A673 (cell line): ENCODE measurements around the gene ACACA. TPM values are rescaled to one million over a fixed set of nuclear protein-coding genes. Genes with fewer than 3 reads are reported as not detected.

Experiments used
- BruUV-seq: library from RNA; stranded (reverse); fragments of 400-500 nt; replicated peaks from 2 replicates; lab custom pipeline; 2021; lab: Mats Ljungman, UMichigan
- CTCF ChIA-PET: fragments of 300-600 bp; sonication (Branson Sonifier 250); formaldehyde crosslinking; loops from one replicate; lab custom pipeline; 2022; ENCODE audit warnings: antibody characterized with exemption; lab: Charles Lee
- POLR2A ChIA-PET: fragments of 300-600 bp; sonication (Branson Sonifier 250); formaldehyde crosslinking; loops from one replicate; lab custom pipeline; 2022; ENCODE audit warnings: antibody characterized with exemption; ENCODE audit not compliant: low non-redundant PET; lab: Charles Lee
- DNase-seq: peaks from one replicate; pipeline ENCODE4 v3.0.0-alpha.2; 2015; ENCODE audit warnings: low spot score
- H3K27ac ChIP-seq: fragments of 200-600 bp; sonication (generic); 2 replicates; pipeline ENCODE4 v1.5.1; 2016; ENCODE audit warnings: mixed run types, low read depth, mild to moderate bottlenecking, mixed read lengths, antibody characterized with exemption, low read length; ENCODE audit not compliant: poor library complexity, severe bottlenecking
- H3K27me3 ChIP-seq: fragments of 200-600 bp; sonication (generic); replicated peaks from 2 replicates; pipeline ENCODE4 v1.6.1; 2017; ENCODE audit warnings: mixed run types, low read depth, mild to moderate bottlenecking, mixed read lengths, antibody characterized with exemption, low read length; ENCODE audit not compliant: insufficient read depth, poor library complexity
- H3K36me3 ChIP-seq: fragments of 200-600 bp; sonication (generic); 2 replicates; pipeline ENCODE4 v1.6.1; 2016; ENCODE audit warnings: mixed run types, mild to moderate bottlenecking, mixed read lengths, antibody characterized with exemption, low read length; ENCODE audit not compliant: insufficient read depth, poor library complexity, severe bottlenecking
- H3K4me1 ChIP-seq: fragments of 200-600 bp; sonication (generic); 2 replicates; pipeline ENCODE4 v1.6.1; 2017; ENCODE audit warnings: mixed run types, mild to moderate bottlenecking, mixed read lengths, antibody characterized with exemption, low read length; ENCODE audit not compliant: insufficient read depth, poor library complexity, severe bottlenecking
- H3K4me3 ChIP-seq: fragments of 200-600 bp; sonication (generic); 2 replicates; pipeline ENCODE4 v1.5.1; 2016; ENCODE audit warnings: low read depth, mixed run types, mild to moderate bottlenecking, mixed read lengths, low read length; ENCODE audit not compliant: poor library complexity, severe bottlenecking
- H3K9me3 ChIP-seq: fragments of 200-600 bp; sonication (generic); 2 replicates; pipeline ENCODE4 v1.6.1; 2016; ENCODE audit warnings: mixed run types, low read depth, mild to moderate bottlenecking, mixed read lengths, antibody characterized with exemption, low read length; ENCODE audit not compliant: poor library complexity, severe bottlenecking
- EZH2 ChIP-seq: fragments of 200-600 bp; sonication (generic); IDR thresholded peaks from 2 replicates; pipeline ENCODE4 v1.6.1; 2017; ENCODE audit warnings: borderline replicate concordance, low read depth, mild to moderate bottlenecking, mixed read lengths, antibody characterized with exemption, low read length; ENCODE audit not compliant: poor library complexity, severe bottlenecking
- intact Hi-C: fragments of 100-400 bp; cut with micrococcal nuclease; formaldehyde crosslinking; loops from one replicate; pipeline ENCODE4 v1.10.0; 2022; ENCODE audit not compliant: unreplicated experiment
- total RNA-seq: library from RNA; stranded (reverse); gene quantifications from 2 replicates; pipeline ENCODE4 v1.2.3, GENCODE V29; 2021
- TF ChIP-seq, protein P1 (sequence below): fragments of 300-800, 200-600 bp; sonication (generic); conservative IDR thresholded peaks from 2 replicates; pipeline ENCODE4 v1.5.1; 2017; ENCODE audit warnings: low read depth, mild to moderate bottlenecking, antibody characterized with exemption, low read length, moderate library complexity, mixed read lengths

The ACACA gene
- total RNA-seq, 1 experiment from 2014 or later: 68.3 TPM

DNA sequence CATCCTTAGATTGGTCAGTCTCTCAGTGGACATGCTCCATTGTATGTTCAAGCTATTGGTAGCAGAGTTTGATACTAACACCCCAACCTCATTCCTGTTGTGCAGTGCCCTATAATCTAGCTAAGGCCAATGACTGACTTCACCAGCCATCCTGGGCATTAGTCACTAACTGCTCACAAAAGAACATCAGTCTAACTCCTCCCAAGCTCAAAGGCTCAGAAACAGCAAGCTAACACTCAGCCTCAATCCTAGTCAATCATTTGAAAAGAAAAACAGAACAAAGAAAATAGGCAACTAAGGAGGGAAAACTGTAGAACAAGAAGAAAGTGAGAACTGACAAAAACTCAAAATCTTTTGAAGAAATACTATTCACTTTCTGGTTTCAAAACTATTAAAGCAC lies 229.9 kb downstream of the ACACA start:
- no peaks in the 10 kb centered on the region for H3K36me3 ChIP-seq
- H3K4me3 ChIP-seq: no peak overlapping the region
- no peak overlapping the region for H3K27ac ChIP-seq
- no peaks in the 10 kb centered on the region for H3K27me3 ChIP-seq
- BruUV-seq: no TSS peak
- POLR2A ChIA-PET: no interaction called here
- intact Hi-C loops: no loop called here
- H3K4me1 ChIP-seq: no peaks in the 10 kb centered on the region
- no peaks in the 10 kb centered on the region for H3K9me3 ChIP-seq
- no peak for DNase-seq
- CTCF ChIA-PET: no interaction called here
- TF ChIP-seq, protein P1, sequence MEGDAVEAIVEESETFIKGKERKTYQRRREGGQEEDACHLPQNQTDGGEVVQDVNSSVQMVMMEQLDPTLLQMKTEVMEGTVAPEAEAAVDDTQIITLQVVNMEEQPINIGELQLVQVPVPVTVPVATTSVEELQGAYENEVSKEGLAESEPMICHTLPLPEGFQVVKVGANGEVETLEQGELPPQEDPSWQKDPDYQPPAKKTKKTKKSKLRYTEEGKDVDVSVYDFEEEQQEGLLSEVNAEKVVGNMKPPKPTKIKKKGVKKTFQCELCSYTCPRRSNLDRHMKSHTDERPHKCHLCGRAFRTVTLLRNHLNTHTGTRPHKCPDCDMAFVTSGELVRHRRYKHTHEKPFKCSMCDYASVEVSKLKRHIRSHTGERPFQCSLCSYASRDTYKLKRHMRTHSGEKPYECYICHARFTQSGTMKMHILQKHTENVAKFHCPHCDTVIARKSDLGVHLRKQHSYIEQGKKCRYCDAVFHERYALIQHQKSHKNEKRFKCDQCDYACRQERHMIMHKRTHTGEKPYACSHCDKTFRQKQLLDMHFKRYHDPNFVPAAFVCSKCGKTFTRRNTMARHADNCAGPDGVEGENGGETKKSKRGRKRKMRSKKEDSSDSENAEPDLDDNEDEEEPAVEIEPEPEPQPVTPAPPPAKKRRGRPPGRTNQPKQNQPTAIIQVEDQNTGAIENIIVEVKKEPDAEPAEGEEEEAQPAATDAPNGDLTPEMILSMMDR: no peak
- no peak for TF ChIP-seq EZH2

DNA sequence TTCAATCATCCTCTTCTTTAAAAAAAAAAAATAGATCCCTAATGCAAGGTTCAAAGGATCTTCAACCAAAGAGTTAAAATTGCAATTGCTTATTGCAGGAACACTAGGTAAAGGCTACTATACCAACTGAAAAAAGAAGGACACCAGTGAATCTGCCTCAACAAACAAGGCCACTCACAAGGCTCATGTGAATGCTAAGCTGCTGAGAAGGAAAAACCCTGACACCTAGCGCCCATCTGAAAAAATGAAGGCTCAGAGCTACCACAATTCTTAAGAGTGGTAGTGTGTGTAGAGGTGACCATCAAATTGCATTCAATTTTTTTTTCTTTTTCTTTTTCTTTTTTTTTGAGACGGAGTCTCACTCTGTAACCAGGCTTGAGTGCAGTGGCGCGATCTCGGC lies 232.4 kb downstream of the ACACA start:
- no peaks in the 10 kb centered on the region for H3K27me3 ChIP-seq
- BruUV-seq: no TSS peak
- no peaks in the 10 kb centered on the region for H3K36me3 ChIP-seq
- TF ChIP-seq, protein P1: no peak
- no peak for TF ChIP-seq EZH2
- no peak overlapping the region for H3K4me3 ChIP-seq
- H3K9me3 ChIP-seq: no peaks in the 10 kb centered on the region
- no peaks in the 10 kb centered on the region for H3K4me1 ChIP-seq
- ChIA-PET POLR2A (no interaction called here), CTCF (no interaction called here)
- intact Hi-C loops: no loop called here
- H3K27ac ChIP-seq: no peak overlapping the region
- DNase-seq: no peak

DNA sequence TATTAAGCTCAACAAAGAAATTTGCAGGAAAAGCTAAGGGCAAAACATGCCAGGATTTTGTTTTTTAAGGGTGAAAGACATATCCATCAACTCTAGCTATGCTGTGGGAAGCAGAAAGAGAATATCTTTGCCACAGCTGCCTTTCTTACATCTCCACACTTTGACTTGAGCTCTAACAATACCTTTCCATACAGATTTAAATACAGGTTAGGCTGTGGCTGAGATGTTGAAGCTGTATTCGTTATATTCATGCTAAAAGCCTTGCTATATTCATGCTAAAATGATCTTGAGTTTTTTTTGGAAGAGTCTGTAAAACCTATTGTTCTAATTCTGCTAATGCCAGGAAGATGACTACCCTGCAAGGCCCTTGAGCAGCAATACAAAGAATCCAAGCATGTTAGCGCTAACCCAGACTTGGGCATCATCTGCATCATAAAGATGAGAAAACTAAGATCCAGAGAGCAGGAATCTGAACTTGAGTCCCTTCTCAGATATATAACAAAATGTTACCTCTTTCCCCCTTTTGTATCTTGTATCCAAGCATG lies 235.7 kb downstream of the ACACA start:
- H3K27me3 ChIP-seq: no peaks in the 10 kb centered on the region
- H3K4me3 ChIP-seq: no peak overlapping the region
- no peak for TF ChIP-seq EZH2
- TF ChIP-seq, protein P1: no peak
- H3K4me1 ChIP-seq: no peaks in the 10 kb centered on the region
- H3K36me3 ChIP-seq: no peaks in the 10 kb centered on the region
- CTCF ChIA-PET: no interaction called here
- no peak overlapping the region for H3K27ac ChIP-seq
- intact Hi-C loops: no loop called here
- no TSS peak for BruUV-seq
- H3K9me3 ChIP-seq: no peaks in the 10 kb centered on the region
- POLR2A ChIA-PET: no interaction called here
- DNase-seq: no peak
